ENCODE measurements around the gene PBRM1.

PBRM1 gene

DNA sequence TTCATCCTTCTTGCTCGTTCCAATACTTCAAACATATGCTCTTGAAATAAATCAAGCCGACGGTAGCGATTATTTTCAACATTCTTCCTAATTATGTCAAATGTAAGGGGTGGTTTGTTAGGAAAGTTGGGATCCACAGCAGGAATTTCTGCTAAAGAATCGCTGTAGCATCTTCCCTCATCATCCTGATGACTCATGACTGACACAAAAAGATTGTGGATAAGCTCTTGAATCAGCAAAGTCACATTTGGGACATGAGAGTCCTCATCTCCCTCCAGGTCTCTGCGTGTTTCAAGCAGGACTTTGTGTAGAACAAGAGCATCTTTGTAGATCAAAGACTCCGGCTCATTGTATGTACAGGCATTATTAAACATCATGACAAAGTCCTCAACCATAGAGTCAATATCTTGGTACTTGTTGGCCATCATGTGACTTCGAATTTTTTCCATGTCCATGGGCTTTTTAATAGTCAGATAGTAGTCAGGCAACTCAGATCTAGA is 76.3 kb downstream of the PBRM1 start:
- H3K27ac ChIP-seq = no peak overlapping the region
- no peak overlapping the region for H3K4me3 ChIP-seq

DNA sequence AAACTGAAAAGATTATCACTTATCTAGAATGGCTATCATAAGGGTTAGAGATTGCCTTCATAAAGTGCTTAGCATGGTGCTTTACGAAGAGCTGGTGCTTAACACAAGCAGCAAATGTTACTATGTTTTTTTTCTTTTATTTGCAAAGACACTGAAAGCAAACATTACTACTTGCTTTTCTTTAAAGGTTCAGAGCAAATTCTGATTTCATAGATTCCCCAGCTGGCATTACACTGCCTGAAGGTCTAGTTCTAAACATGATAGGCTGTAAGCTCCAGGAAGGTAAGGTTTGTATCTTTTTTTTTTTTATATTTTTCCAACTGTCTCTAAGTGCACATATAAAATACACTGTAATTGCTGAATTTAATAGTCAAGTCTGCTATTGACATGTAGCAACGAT is 77.4 kb downstream of the PBRM1 start:
- H3K4me3 ChIP-seq = no peak overlapping the region
- H3K27ac ChIP-seq = no peak overlapping the region

GRCh38 chr3:52606373-52607085 is 79.2 kb downstream of the PBRM1 start:
- H3K27ac ChIP-seq = peak overlapping the region in 1 of 21 experiments; percentile 46
- no peak overlapping the region for H3K4me3 ChIP-seq

DNA sequence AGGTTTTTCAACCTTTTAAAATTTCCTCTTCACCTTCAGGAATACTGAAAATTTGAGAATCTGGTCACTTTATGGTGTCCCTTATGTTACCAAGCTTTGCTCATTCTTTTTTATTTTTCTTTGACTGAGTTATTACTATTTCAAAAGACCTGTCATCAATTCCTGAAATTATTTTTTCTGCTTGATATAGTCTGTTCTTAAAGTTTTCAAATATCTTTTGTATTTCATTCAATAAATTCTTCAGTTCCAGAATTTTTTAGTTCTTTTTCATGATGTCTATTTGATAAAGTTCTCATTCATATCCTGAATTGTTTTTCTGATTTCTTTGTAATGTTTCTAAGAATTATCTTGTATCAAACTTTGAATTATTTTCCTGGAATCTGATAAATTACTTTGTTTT is 85.5 kb downstream of the PBRM1 start:
- Histone ChIP-seq H3K27ac (no peak overlapping the region), H3K4me3 (no peak overlapping the region)

- Histone ChIP-seq H3K4me3 (no peak overlapping the region), H3K27ac (no peak overlapping the region)
Observed at GRCh38 chr3:52596658-52597265, 89.0 kb downstream of the PBRM1 start.

- Histone ChIP-seq H3K4me3 (no peak overlapping the region), H3K27ac (no peak overlapping the region)
Observed at GRCh38 chr3:52593103-52593502, 92.6 kb downstream of the PBRM1 start.

DNA sequence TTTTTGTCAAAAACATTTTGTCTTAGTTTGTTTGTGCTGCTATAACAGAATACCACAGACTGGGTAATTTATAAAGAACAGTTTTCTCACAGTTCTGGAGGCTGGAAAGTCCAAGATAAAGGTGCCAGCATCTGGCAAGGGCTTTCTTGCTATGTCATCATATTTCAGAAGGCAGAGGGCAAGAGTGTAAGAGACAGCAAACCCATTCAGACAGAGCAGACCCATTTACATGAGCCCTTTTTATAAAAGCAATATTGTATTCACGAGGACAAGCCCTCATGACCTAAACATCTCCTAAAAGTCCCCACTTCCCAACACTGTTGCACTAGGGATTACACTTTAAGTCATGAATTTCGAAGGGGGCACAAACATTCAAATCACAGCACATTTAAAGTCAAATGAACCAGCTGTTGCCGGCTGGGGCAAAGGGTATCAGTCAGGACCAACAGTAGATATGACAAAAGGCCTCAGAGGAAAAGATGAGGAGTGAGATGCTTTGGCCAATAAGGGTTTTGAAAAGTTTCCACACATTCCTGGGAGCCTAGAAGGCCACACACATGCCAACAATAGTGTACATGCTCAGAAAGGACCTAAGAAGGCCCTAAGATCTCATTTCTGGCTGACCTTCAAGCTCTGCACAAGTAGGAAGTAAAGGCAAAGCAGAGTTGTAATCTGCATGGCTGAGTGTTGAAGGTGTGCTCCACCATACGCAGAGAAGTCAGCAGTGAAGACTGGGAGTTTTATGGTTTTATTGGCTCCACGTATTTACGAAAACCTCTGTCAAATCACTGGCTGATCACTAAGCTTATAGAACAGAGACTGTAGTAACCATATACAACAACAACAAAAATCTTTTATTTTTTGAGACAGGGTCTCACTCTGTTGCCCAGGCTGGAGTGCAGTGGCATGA is 111.4 kb downstream of the PBRM1 start:
- Histone ChIP-seq H3K4me3 (no peak overlapping the region), H3K27ac (no peak overlapping the region)

GRCh38 chr3:52572221-52572620 is 113.5 kb downstream of the PBRM1 start:
- no peak overlapping the region for H3K27ac ChIP-seq
- H3K4me3 ChIP-seq = no peak overlapping the region

- Histone ChIP-seq H3K27ac (no peak overlapping the region), H3K4me3 (no peak overlapping the region)
Observed at GRCh38 chr3:52570076-52570475, 115.6 kb downstream of the PBRM1 start.

DNA sequence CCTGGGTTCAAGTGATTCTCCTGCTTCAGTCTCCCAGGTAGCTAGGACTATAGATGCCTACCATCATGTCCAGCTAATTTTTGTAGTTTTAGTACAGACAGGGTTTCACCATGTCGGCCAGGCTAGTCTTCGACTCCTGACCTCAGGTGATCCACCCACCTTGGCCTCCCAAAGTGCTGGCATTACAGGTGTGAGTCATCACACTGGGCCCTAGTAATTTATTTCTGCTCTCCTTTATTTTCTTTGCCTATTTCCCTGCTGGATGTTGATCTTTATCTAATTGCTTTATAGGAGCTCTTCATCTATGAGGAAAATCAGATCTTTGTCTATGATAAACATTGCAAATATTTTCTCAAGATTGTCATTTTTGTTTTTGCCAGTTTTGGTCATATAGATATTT is 117.6 kb downstream of the PBRM1 start:
- Histone ChIP-seq H3K27ac (no peak overlapping the region), H3K4me3 (no peak overlapping the region)

DNA sequence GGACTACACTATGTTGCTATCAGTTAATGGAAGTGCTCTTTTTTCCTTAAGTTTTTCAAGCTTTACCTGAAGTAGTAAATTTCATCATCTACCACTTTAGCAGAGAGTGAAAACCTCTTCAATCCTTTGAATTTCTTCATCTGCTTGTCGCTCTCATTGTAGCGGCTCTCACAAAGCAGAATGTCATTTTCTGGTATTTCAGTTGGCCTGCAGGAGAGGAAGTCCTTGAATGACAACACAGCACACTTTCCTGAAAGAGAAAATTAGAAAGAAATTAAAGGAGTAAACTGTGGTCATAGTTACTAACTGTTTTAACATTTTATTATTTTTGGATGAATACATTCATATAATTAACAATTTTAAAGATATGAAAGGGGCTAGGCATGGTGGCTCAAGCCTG is 121.7 kb downstream of the PBRM1 start:
- H3K27ac ChIP-seq = no peak overlapping the region
- no peak overlapping the region for H3K4me3 ChIP-seq

DNA sequence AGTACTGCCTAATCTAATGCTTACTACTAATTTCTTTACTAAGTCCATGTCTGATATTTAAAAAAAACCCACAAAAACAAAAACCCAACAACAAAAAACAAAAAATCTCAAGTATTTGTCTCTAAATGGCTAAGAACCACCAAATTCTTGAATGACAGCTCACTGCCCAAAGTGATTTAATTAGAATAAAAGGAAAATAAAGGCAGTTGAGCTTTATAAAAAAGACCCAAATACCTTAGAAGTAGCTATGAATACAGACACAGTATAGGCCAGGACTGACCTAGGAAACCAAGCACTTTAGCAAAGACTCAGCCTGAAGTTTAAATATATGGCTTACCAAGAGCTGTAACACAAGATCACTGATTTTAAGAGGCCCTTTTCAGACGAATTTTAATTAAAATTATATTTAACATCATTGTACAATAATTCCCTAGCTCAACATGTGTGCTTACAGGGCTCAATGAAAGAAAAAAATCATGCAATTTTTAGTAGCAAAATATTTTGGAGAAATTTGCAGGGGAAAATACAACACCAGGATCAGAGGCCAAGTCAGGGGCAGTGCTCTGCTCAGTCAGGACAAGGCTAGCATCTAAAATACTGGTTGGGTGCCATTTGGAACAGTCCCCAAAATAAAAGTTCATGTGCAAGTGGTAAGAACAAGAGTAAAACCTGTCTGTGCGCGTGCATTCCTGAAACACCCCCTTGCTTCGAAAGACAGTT is 124.5 kb downstream of the PBRM1 start:
- Histone ChIP-seq H3K27ac (no peak overlapping the region), H3K4me3 (no peak overlapping the region)

DNA sequence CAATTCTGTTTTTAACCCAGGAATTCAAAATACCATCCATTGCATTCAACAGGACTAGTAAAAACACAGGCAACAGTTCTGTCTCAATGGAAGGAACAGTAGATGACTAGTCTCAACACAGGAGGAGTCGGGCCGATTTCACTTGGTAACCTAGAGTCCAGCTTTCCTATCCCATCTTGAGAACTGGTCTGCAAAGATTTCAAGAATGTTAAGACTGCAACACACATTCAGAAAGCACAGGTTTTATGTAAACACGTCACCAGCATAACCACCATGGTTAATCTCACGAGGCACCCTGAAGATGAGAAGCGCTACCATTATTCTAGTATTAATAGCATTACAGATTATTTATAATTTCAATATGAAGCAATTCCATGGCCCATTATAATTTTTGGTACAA is 127.3 kb downstream of the PBRM1 start:
- Histone ChIP-seq H3K27ac (no peak overlapping the region), H3K4me3 (no peak overlapping the region)

GRCh38 chr3:52557011-52557960 is 128.4 kb downstream of the PBRM1 start:
- H3K27ac ChIP-seq = no peak overlapping the region
- no peak overlapping the region for H3K4me3 ChIP-seq

GRCh38 chr3:52555056-52555455 is 130.7 kb downstream of the PBRM1 start:
- H3K4me3 ChIP-seq = no peak overlapping the region
- H3K27ac ChIP-seq = no peak overlapping the region

DNA sequence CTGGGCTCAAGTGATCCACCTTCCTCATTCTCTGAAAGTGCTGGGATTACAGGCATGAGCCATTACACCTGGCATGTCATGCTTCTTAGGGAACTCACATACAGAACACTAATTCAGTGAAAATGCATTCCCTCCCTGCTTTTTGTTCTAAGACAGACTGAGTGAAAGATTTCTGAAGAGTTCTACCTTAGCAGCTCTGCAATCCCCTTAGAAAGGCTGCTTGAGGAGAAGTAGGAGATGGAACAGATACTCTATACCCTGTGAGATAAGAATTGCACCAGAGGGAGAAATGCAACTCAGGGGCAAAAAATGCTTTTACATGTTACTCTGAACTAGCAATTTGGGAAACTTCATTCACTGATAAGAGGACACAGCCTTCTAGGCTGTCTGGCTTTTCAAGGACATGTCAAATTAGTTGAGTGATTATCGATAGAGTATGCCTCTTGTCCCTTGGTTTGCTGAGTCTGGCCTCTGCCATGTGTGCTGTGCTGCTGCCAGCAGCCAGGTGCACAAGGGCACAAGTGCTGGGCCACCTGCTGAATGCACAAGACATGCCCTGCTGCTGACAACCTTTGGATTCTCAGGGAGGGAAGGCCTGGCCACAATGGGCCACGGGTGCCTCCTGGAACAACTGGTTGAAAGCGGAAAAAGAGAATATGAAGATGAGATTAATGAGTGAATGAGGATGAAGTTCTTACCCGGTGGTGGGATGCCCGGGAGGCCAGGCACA is 131.5 kb downstream of the PBRM1 start:
- H3K27ac ChIP-seq = no peak overlapping the region
- H3K4me3 ChIP-seq = no peak overlapping the region

DNA sequence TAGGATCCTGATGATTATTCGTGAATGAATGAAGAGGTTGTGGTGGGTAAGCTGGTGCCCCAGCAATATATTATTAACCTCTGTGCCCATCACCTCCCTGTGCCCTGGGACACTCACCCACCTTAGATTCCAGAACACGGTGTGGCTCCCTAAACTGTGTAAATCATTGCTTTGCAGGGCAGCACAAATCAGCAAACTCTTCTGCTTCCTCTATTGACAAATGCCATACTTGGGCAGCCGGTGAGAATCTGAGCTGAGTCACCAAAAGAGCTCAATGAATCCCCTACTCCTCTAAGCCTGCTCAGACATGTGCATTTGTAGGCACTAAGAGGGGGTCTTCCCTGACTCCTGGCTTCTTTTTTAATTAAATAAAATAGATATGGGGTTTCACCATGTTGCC is 133.6 kb downstream of the PBRM1 start:
- no peak overlapping the region for H3K4me3 ChIP-seq
- no peak overlapping the region for H3K27ac ChIP-seq

DNA sequence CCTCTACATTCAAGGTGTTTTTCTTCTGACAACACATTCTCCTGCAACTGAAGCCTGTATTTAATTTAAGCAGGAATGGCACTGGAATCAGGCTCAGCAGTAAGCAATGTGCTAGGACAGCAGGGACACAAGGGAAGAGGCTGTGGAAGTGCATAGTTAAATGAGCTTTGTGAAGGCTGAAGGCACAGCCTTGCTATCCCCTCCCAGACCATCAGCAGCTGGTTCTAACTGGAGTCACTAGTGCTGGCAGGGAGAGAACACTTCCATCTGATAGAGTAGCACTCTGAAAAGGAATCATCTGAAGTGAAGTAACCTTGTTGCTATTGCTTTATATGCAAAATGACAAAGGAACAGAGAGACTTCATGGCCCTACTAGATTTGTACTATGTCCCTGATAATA is 134.6 kb downstream of the PBRM1 start:
- H3K27ac ChIP-seq = no peak overlapping the region

More for the DNA sequence above, 134.6 kb downstream of the PBRM1 start:
- H3K4me3 ChIP-seq = no peak overlapping the region

Data from skin epidermis (tissue), 12 donors.